SU-DHL-6 (cell line): ENCODE results near the gene INIP.

Experiments used
- H2AFZ ChIP-seq: fragments of 200-600 bp; sonication (generic); 2 replicates; pipeline ENCODE4 v1.6.1; 2014; ENCODE audit warnings: low read depth, mild to moderate bottlenecking, moderate library complexity, mixed read lengths, antibody characterized with exemption, low read length; ENCODE audit not compliant: severe bottlenecking
- H3F3A ChIP-seq: fragments of 200-600 bp; shearing (Covaris generic); 2 replicates; pipeline ENCODE4 v1.6.0; 2016; ENCODE audit warnings: antibody characterized with exemption, mild to moderate bottlenecking; ENCODE audit not compliant: insufficient read depth
- H3K27ac ChIP-seq: fragments of 200-600 bp; sonication (generic); 2 replicates; pipeline ENCODE4 v1.5.1; 2016; ENCODE audit warnings: low read depth, mild to moderate bottlenecking, low read length, moderate library complexity, mixed read lengths
- H3K27me3 ChIP-seq: fragments of 200-600 bp; sonication (generic), shearing (Covaris generic); 2 replicates; pipeline ENCODE4 v1.6.0; 2014; ENCODE audit warnings: mild to moderate bottlenecking, low read length
- H3K36me3 ChIP-seq: fragments of 200-600 bp; sonication (generic); 2 replicates; pipeline ENCODE4 v1.6.1; 2014; ENCODE audit warnings: mild to moderate bottlenecking, low read length, mixed read lengths
- H3K4me2 ChIP-seq: fragments of 300-600, 200-600 bp; shearing (Covaris generic), sonication (generic); 2 replicates; pipeline ENCODE4 v1.6.0; 2014; ENCODE audit warnings: low read length, low read depth, mild to moderate bottlenecking; ENCODE audit not compliant: poor library complexity, severe bottlenecking
- H3K4me3 ChIP-seq: fragments of 200-600 bp; sonication (generic); 2 replicates; pipeline ENCODE4 v1.5.1; 2014; ENCODE audit warnings: antibody characterized with exemption, low read length, mild to moderate bottlenecking, mixed read lengths; ENCODE audit not compliant: insufficient read depth, poor library complexity, severe bottlenecking
- H3K79me2 ChIP-seq: fragments of 200-600 bp; sonication (generic); 2 replicates; pipeline ENCODE4 v1.6.1; 2014; ENCODE audit warnings: mild to moderate bottlenecking, low read length, moderate library complexity; ENCODE audit not compliant: insufficient read depth
- H3K9ac ChIP-seq: fragments of 200-600 bp; sonication (generic); 2 replicates; pipeline ENCODE4 v1.7.0; 2014; ENCODE audit warnings: mild to moderate bottlenecking, low read length
- H3K9me2 ChIP-seq: fragments of 200-600 bp; sonication (generic); replicated peaks from 2 replicates; pipeline ENCODE4 v1.6.1; 2014; ENCODE audit warnings: low read length; ENCODE audit not compliant: insufficient read depth
- H3K9me3 ChIP-seq: fragments of 200-600 bp; sonication (generic); 2 replicates; pipeline ENCODE4 v1.6.1; 2014; ENCODE audit warnings: low read length, mixed read lengths; ENCODE audit not compliant: insufficient read depth
- H4K20me1 ChIP-seq: fragments of 200-600 bp; sonication (generic); 2 replicates; pipeline ENCODE4 v1.6.1; 2014; ENCODE audit warnings: low read depth, mild to moderate bottlenecking, antibody characterized with exemption, low read length, moderate library complexity, mixed read lengths
- CTCF ChIP-seq: fragments of 200-600 bp; sonication (generic); IDR thresholded peaks from one replicate; pipeline ENCODE4 v1.5.1; 2017; ENCODE audit warnings: antibody characterized with exemption, mild to moderate bottlenecking, low read length, moderate library complexity; ENCODE audit not compliant: insufficient read depth, poor library complexity, severe bottlenecking
- EZH2phosphoT487 ChIP-seq: fragments of 200-600 bp; sonication (generic), shearing (Covaris generic); conservative IDR thresholded peaks from 2 replicates; pipeline ENCODE4 v1.6.1; 2018; ENCODE audit warnings: mild to moderate bottlenecking, antibody characterized with exemption, low read length, moderate library complexity, mixed read lengths

The INIP gene

GRCh38 chr9:112752334-112753125, 34.6 kb upstream of the INIP start:
- Histone ChIP-seq H3K9me3 (no peaks in the 10 kb centered on the region), H3F3A (peaks cover 10% of the 10 kb centered on the region; the same call in 1 of the 2 replicates), H3K4me2 (peak overlapping the region; percentile 82), H3K79me2 (no peaks in the 10 kb centered on the region), H3K9ac (no peak overlapping the region), H3K36me3 (no peaks in the 10 kb centered on the region), H4K20me1 (no peaks in the 10 kb centered on the region), H3K27ac (no peak overlapping the region), H3K4me3 (no peak overlapping the region), H3K9me2 (no peaks in the 10 kb centered on the region), H3K27me3 (no peaks in the 10 kb centered on the region), H2AFZ (no peak overlapping the region)
- TF ChIP-seq EZH2phosphoT487, result no peak
- TF ChIP-seq CTCF, result no peak

DNA sequence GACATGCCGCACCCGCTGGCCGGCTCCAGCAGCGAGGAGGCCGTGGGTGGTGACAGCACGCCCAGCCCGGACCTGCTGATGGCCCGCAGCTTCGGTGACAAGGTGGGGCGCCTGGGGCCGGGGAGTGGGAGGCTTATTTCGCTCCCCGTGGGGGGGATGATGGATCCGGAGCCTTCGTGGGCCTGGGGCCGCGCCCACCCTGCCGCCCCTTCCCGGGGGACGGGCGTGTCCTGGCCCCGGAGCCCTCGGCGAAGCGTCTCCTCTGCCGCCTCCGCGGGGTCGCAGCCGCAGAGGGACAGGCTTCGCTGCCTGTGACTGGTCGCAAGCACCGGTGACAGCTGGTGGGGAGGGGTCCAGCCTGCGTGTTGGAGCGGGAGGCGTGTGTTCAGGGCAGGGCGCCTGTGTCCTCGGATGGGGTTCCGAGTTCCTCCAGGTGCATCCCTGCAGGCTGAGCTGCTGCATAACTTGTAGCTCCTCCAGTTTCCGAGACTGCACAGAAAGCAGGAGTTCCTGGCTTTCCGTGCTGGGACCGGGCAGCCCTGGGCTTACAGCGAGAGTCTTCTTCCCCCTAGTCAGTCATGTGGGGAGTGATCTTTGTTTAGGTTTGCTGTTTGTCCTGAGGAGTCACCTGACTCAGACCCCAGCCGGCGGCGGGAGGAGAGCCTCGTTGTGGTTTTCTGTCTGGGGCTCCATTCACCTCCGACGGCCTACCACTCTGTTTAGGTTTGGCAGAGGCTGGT, 33.3 kb upstream of the INIP start:
- Histone ChIP-seq H3F3A (peaks cover 10% of the 10 kb centered on the region; the same call in 1 of the 2 replicates), H3K9ac (peak overlapping the region; percentile 83), H3K27ac (peak overlapping the region; percentile 27; the same call in 1 of the 2 replicates), H3K79me2 (no peaks in the 10 kb centered on the region), H2AFZ (peak overlapping the region; percentile 36), H3K9me3 (no peaks in the 10 kb centered on the region), H4K20me1 (no peaks in the 10 kb centered on the region), H3K36me3 (no peaks in the 10 kb centered on the region), H3K4me3 (peak overlapping the region; percentile 90), H3K4me2 (peak overlapping the region; percentile 82), H3K27me3 (no peaks in the 10 kb centered on the region), H3K9me2 (no peaks in the 10 kb centered on the region)
- TF ChIP-seq EZH2phosphoT487, result no peak
- TF ChIP-seq CTCF, result no peak

GRCh38 chr9:112750764-112751055, 32.8 kb upstream of the INIP start:
- Histone ChIP-seq H3F3A (peaks cover 10% of the 10 kb centered on the region; the same call in 1 of the 2 replicates), H3K4me2 (peak overlapping the region; percentile 82), H3K4me3 (peak overlapping the region; percentile 90), H3K27ac (peak overlapping the region; percentile 27; the same call in 1 of the 2 replicates), H3K9me3 (no peaks in the 10 kb centered on the region), H3K9me2 (no peaks in the 10 kb centered on the region), H3K27me3 (no peaks in the 10 kb centered on the region), H3K79me2 (no peaks in the 10 kb centered on the region), H3K9ac (peak overlapping the region; percentile 83), H3K36me3 (no peaks in the 10 kb centered on the region), H4K20me1 (no peaks in the 10 kb centered on the region), H2AFZ (peak overlapping the region; percentile 36)
- no peak for TF ChIP-seq CTCF
- no peak for TF ChIP-seq EZH2phosphoT487
